ENCODE data around the gene C3AR1. TPM values are rescaled to one million over a fixed set of nuclear protein-coding genes. Genes with fewer than 3 reads are reported as not detected.

C3AR1 gene
- total RNA-seq, 2 experiments from 2014 or later: not detected

DNA sequence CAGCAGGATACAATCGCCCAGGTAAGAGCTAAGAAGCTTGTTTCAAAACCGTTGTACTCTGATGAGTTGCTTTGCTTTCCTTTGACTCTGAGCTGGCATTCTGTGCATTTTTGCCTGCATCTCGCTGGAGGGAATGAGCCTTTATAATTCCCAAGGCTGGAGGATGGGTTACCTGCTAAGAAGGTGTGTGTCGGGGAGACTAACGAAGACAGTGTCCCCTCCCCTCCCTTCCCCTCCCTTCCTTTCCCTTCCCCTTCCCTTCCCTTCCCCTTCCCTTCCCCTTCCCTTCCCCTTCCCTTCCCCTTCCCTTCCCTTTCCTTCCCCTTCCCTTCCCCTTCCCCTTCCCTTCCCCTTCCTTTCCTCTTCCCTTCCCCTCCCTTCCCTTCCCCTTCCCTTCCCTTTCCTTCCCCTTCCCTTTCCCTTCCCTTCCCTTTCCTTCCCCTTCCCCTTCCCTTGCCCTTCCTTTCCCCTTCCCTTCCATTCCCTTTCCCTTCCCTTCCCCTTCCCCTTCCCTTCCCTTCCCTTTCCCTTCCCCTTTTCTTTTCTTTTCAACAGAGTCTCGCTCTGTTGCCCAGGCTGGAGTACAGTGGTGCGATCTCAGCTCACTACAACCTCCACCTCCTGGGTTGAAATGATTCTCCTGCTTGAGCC, 15.4 kb downstream of the C3AR1 start:
- TF ChIP-seq, protein P1, sequence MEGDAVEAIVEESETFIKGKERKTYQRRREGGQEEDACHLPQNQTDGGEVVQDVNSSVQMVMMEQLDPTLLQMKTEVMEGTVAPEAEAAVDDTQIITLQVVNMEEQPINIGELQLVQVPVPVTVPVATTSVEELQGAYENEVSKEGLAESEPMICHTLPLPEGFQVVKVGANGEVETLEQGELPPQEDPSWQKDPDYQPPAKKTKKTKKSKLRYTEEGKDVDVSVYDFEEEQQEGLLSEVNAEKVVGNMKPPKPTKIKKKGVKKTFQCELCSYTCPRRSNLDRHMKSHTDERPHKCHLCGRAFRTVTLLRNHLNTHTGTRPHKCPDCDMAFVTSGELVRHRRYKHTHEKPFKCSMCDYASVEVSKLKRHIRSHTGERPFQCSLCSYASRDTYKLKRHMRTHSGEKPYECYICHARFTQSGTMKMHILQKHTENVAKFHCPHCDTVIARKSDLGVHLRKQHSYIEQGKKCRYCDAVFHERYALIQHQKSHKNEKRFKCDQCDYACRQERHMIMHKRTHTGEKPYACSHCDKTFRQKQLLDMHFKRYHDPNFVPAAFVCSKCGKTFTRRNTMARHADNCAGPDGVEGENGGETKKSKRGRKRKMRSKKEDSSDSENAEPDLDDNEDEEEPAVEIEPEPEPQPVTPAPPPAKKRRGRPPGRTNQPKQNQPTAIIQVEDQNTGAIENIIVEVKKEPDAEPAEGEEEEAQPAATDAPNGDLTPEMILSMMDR (conservative IDR thresholded peaks at IDR 0.05; ENCODE audit: low read length): no peak
- POLR2A ChIA-PET: interaction anchor here (0.7 kb wide), 1 partner anchor 710 kb away, joined by 4 read pairs; no protein-coding TSS in a partner anchor
- Histone ChIP-seq H3K79me2 (ENCODE audit: insufficient read depth, low read depth, low read length) (no peaks in the 10 kb centered on the region), H2AFZ (ENCODE audit: low read length) (no peak overlapping the region), H3K27ac (ENCODE audit: low read depth, low read length, poor library complexity, severe bottlenecking) (no peak overlapping the region), H3K9me3 (ENCODE audit: low read length) (no peaks in the 10 kb centered on the region), H3K4me2 (ENCODE audit: low read length) (no peak overlapping the region), H4K20me1 (ENCODE audit: insufficient read depth, low read length) (no peaks in the 10 kb centered on the region), H3K4me3 (ENCODE audit: low read depth, low read length, poor library complexity, severe bottlenecking) (no peak overlapping the region), H3K36me3 (ENCODE audit: insufficient read depth, low read length) (peaks cover 28% of the 10 kb centered on the region), H3K4me1 (ENCODE audit: insufficient read depth, low read length, poor library complexity, severe bottlenecking) (peaks cover 6% of the 10 kb centered on the region), H3K9me2 (ENCODE audit: insufficient read depth, low read length) (no peaks in the 10 kb centered on the region)
- no TSS peak for BruUV-seq (replicated peaks)
- no peak for DNase-seq (ENCODE audit: low spot score)
- CTCF ChIA-PET (ENCODE audit: unreplicated experiment): no interaction called here
- intact Hi-C loops (cut with micrococcal nuclease; ENCODE audit: unreplicated experiment): no loop called here

DNA sequence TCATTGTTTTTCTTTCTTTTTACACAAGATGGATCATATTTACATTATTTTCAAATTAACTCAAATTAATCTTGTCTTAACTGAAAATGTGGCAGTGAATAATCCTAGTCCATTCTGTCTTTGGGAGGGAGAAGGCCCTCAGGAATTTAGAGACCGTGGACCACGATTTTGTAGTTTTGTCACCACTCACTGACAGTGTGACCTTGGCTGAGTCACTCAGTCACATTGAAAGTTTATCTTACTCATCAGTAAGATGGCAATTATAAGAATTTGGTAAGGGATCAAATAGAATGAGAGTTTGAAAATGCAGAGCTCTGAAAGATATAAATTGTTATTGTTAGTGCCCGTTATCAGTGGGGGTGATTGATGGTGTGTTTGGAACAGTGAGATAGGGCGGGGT, 17.3 kb downstream of the C3AR1 start:
- ChIA-PET CTCF (ENCODE audit: unreplicated experiment) (interaction anchor here (0.6 kb wide), 1 partner anchor 30 kb away, joined by 4 read pairs; no protein-coding TSS in a partner anchor), POLR2A (no interaction called here)
- intact Hi-C loops (cut with micrococcal nuclease; ENCODE audit: unreplicated experiment): no loop called here

DNA sequence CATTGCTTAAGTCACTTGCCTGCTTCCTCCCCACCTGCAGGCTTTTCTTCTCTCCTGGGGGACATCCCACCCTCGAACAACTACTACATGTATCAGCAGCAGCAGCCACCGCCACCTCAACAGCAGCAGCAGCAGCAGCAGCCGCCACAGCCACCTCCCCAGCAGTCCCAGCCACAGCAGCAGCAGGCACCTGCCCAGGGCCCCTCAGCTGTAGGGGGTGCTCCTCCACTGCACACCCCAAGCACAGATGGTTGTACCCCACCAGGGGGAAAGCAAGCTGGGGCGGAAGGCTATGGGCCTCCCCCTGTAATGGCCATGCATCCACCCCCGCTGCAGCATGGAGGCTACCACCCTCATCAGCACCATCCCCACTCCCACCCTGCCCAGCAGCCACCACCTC, 18.3 kb downstream of the C3AR1 start:
- Histone ChIP-seq H2AFZ (ENCODE audit: low read length) (no peak overlapping the region), H3K4me3 (ENCODE audit: low read depth, low read length, poor library complexity, severe bottlenecking) (no peak overlapping the region), H3K9me2 (ENCODE audit: insufficient read depth, low read length) (no peaks in the 10 kb centered on the region), H3K4me2 (ENCODE audit: low read length) (no peak overlapping the region), H3K9me3 (ENCODE audit: low read length) (no peaks in the 10 kb centered on the region), H3K4me1 (ENCODE audit: insufficient read depth, low read length, poor library complexity, severe bottlenecking) (peaks cover 6% of the 10 kb centered on the region), H3K79me2 (ENCODE audit: insufficient read depth, low read depth, low read length) (no peaks in the 10 kb centered on the region), H3K36me3 (ENCODE audit: insufficient read depth, low read length) (peaks cover 43% of the 10 kb centered on the region), H4K20me1 (ENCODE audit: insufficient read depth, low read length) (no peaks in the 10 kb centered on the region), H3K27ac (ENCODE audit: low read depth, low read length, poor library complexity, severe bottlenecking) (no peak overlapping the region)
- BruUV-seq (replicated peaks): no TSS peak
- no peak for DNase-seq (ENCODE audit: low spot score)
- POLR2A ChIA-PET: no interaction called here
- TF ChIP-seq EZH2phosphoT487 (IDR thresholded peaks at IDR 0.05; ENCODE audit: borderline replicate concordance, low read depth, low read length): no peak
- TF ChIP-seq, protein P1 (conservative IDR thresholded peaks at IDR 0.05; ENCODE audit: low read length): no peak
- intact Hi-C loops (cut with micrococcal nuclease; ENCODE audit: unreplicated experiment): loop anchor here (2.0 kb wide), 1 partner anchor 31 kb away; no protein-coding TSS in a partner anchor
- CTCF ChIA-PET (ENCODE audit: unreplicated experiment): no interaction called here

More for the DNA sequence above, 17.3 kb downstream of the C3AR1 start:
- Histone ChIP-seq H3K36me3 (ENCODE audit: insufficient read depth, low read length) (peaks cover 36% of the 10 kb centered on the region), H3K9me3 (ENCODE audit: low read length) (no peaks in the 10 kb centered on the region), H3K9me2 (ENCODE audit: insufficient read depth, low read length) (no peaks in the 10 kb centered on the region), H3K27ac (ENCODE audit: low read depth, low read length, poor library complexity, severe bottlenecking) (no peak overlapping the region), H3K79me2 (ENCODE audit: insufficient read depth, low read depth, low read length) (no peaks in the 10 kb centered on the region), H3K4me3 (ENCODE audit: low read depth, low read length, poor library complexity, severe bottlenecking) (no peak overlapping the region), H3K4me2 (ENCODE audit: low read length) (no peak overlapping the region), H4K20me1 (ENCODE audit: insufficient read depth, low read length) (no peaks in the 10 kb centered on the region), H3K4me1 (ENCODE audit: insufficient read depth, low read length, poor library complexity, severe bottlenecking) (peaks cover 6% of the 10 kb centered on the region), H2AFZ (ENCODE audit: low read length) (no peak overlapping the region)
- no TSS peak for BruUV-seq (replicated peaks)
- TF ChIP-seq EZH2phosphoT487 (IDR thresholded peaks at IDR 0.05; ENCODE audit: borderline replicate concordance, low read depth, low read length): no peak
- TF ChIP-seq, protein P1 (conservative IDR thresholded peaks at IDR 0.05; ENCODE audit: low read length): no peak
- DNase-seq (ENCODE audit: low spot score): no peak
